GM23248 (cell line): Measurements from ENCODE around the gene ATXN7L3.

Experiments used
- EZH2 ChIP-seq: fragments of 200-600 bp; sonication (generic); IDR thresholded peaks from 2 replicates; pipeline ENCODE4 v1.6.1; 2018; ENCODE audit warnings: antibody characterized with exemption, mild to moderate bottlenecking; ENCODE audit not compliant: insufficient read depth, poor library complexity, severe bottlenecking
- EZH2phosphoT487 ChIP-seq: fragments of 200-600 bp; sonication (generic); IDR thresholded peaks from 2 replicates; pipeline ENCODE4 v1.6.1; 2018; ENCODE audit warnings: antibody characterized with exemption, moderate library complexity, mild to moderate bottlenecking, low read depth; ENCODE audit not compliant: insufficient read depth

DNA sequence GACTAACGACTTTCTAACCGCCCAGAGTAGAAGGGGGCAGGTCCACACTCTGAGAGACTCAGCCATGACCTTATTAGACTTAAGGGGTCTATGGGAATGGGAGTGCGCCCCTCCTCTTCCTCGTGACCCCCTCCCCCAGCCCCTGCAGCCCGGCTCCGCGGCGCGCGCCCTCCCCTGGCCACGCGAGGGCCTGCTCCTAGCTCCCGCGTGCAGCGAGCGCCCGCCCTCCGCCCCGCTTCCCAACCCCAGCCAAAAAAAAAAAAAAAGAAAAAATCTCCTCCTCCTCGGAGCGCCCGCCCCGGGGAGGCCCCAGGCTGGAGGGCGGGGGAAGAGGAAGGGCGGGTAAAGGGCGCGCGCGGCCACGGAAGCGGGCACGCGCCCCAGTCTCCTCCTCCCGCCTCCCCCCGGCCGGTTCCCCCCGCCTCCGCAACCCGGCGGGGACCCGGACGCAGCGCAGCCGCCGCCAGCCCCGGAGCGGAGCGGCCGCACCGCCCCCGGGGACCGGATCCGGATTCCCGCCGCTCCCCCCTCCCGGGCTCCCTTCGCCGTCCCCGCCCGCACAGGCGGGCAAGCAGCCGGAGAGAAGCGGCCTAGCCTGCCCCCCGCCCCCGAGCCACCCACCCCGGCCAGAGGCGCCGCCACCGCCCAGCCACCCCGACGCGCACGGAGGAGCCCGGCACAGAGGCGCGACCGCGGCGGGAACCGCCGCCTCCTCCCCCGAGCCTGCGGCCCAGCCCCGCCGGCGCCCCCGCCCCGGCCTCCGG, 18.8 kb upstream of the ATXN7L3 start:
- no peak for TF ChIP-seq EZH2
- no peak for TF ChIP-seq EZH2phosphoT487
